C4-2B (cell line): ENCODE data around the gene DOCK3.

Experiments used
- ZFX ChIP-seq: fragments of 450-650 bp; IDR thresholded peaks from 2 replicates; pipeline ENCODE4 v1.6.1; 2017
- TF ChIP-seq, protein P1 (sequence below): fragments of 450-650 bp; conservative IDR thresholded peaks from 2 replicates; pipeline ENCODE4 v1.5.1; 2017; ENCODE audit warnings: mild to moderate bottlenecking

- TF ChIP-seq, protein P1, sequence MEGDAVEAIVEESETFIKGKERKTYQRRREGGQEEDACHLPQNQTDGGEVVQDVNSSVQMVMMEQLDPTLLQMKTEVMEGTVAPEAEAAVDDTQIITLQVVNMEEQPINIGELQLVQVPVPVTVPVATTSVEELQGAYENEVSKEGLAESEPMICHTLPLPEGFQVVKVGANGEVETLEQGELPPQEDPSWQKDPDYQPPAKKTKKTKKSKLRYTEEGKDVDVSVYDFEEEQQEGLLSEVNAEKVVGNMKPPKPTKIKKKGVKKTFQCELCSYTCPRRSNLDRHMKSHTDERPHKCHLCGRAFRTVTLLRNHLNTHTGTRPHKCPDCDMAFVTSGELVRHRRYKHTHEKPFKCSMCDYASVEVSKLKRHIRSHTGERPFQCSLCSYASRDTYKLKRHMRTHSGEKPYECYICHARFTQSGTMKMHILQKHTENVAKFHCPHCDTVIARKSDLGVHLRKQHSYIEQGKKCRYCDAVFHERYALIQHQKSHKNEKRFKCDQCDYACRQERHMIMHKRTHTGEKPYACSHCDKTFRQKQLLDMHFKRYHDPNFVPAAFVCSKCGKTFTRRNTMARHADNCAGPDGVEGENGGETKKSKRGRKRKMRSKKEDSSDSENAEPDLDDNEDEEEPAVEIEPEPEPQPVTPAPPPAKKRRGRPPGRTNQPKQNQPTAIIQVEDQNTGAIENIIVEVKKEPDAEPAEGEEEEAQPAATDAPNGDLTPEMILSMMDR = no peak
- TF ChIP-seq ZFX = no peak
Measured at GRCh38 chr3:50825841-50826240, 151.1 kb downstream of the DOCK3 start.
